Lower lobe of right lung (tissue), 2 donors: ENCODE measurements around the gene ZNF816. TPM values are rescaled to one million over a fixed set of nuclear protein-coding genes. Genes with fewer than 3 reads are reported as not detected.
"Not testable (repeated sequence)": the region's sequence is repeated elsewhere in the genome, so short reads cannot be mapped to it uniquely, and the experiment has no call there.

Experiments used
- ATAC-seq, 2 donors: fragments of 200-7000 bp; cut with Tn5 transposase; one replicate each; pipeline ENCODE4 v1.9.1; 2020 to 2022; ENCODE audit warnings: mild to moderate bottlenecking in 2 of 2, moderate library complexity in 2 of 2
- DNase-seq: peaks from one replicate; pipeline ENCODE4 v3.0.0-alpha.2; 2020
- H3K27ac ChIP-seq: fragments of 200-600 bp; one replicate; pipeline ENCODE4 v1.8.0; 2022
- H3K27me3 ChIP-seq: fragments of 200-600 bp; one replicate; pipeline ENCODE4 v1.8.0; 2022; ENCODE audit warnings: low read depth
- H3K36me3 ChIP-seq: fragments of 200-600 bp; one replicate; pipeline ENCODE4 v1.8.0; 2022; ENCODE audit warnings: mild to moderate bottlenecking
- H3K4me1 ChIP-seq: fragments of 200-600 bp; one replicate; pipeline ENCODE4 v1.8.0; 2022
- H3K4me3 ChIP-seq: fragments of 200-600 bp; one replicate; pipeline ENCODE4 v1.8.0; 2022; ENCODE audit warnings: mild to moderate bottlenecking
- H3K9me3 ChIP-seq: fragments of 200-600 bp; one replicate; pipeline ENCODE4 v1.8.0; 2022
- intact Hi-C: fragments of 100-400 bp; cut with DNase I; formaldehyde crosslinking; loops from one replicate; pipeline ENCODE4 v1.11.0; 2022
- total RNA-seq: library from RNA; stranded (reverse); fragmentation: NEBNext Ultra II Directional; extraction: Animal tissue kit (Norgen Biotek cat#: 25700); gene quantifications from one replicate; pipeline ENCODE4 v1.2.1, GENCODE V29; 2021
- TF ChIP-seq, protein P1 (sequence below): fragments of 200-600 bp; IDR thresholded peaks from one replicate; pipeline ENCODE4 v1.8.0; 2022; ENCODE audit warnings: antibody characterized with exemption, mild to moderate bottlenecking
- donor health status: DM: no; HTN: yes; CAD: no; lungs with severe emphysema.

The ZNF816 gene
- total RNA-seq, 1 donor from 2014 or later = 12.0 TPM

DNA sequence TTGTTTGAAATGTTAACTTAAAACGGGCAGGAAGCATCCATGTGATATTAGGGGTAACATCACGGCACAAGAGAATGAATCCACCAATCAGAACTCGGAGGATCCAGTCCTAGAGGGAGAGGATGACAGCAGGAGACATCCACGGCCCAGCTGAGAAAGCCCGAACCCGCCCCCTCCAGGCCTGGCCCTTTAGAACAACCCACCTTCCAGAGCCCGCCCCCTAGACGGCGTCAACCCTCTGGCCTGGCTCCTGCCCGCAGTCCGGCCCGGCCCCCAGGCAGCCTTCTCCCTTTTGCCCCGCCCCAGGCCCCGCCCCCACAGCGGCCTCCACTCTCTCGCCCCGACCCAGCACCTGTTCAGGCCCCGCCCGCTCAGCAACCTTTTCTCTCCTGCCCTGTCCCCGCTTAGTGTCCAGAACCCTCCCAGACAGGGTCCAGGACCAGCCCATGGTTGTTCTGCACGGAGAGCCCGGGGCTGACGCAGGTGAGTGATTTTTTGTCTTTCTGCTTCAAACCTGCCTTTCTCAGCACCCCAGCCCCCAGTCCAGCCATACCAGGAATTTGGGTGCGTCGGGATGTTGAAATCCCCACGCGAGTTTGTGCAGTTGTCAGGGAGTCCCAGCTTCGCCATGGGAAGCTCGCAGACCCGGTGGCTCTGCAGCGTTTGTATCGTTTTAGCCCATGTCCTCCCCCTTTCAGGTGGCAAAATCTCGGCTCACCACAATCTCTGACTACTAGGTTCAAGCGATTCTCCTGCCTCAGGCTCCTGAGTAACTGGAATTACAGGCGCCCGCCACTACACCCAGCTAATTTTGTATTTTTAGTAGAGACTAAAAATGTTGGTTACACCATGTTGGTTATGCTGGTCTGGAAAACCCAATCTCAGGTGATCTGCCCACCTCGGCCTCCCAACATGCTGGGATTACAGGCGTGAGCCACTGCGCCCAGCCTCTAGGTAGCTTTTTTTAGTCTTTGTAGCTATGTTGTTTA is 16.1 kb downstream of the ZNF816 start:
- peak overlapping the region; percentile 41 for H3K27ac ChIP-seq
- H3K4me3 ChIP-seq = peak overlapping the region; percentile 23
- peak; percentile 83 to 86 for ATAC-seq
- intact Hi-C loops = no loop called here
- H3K4me1 ChIP-seq = peaks cover 8% of the 10 kb centered on the region
- no peaks in the 10 kb centered on the region for H3K27me3 ChIP-seq
- H3K36me3 ChIP-seq = peaks cover 11% of the 10 kb centered on the region
- TF ChIP-seq, protein P1, sequence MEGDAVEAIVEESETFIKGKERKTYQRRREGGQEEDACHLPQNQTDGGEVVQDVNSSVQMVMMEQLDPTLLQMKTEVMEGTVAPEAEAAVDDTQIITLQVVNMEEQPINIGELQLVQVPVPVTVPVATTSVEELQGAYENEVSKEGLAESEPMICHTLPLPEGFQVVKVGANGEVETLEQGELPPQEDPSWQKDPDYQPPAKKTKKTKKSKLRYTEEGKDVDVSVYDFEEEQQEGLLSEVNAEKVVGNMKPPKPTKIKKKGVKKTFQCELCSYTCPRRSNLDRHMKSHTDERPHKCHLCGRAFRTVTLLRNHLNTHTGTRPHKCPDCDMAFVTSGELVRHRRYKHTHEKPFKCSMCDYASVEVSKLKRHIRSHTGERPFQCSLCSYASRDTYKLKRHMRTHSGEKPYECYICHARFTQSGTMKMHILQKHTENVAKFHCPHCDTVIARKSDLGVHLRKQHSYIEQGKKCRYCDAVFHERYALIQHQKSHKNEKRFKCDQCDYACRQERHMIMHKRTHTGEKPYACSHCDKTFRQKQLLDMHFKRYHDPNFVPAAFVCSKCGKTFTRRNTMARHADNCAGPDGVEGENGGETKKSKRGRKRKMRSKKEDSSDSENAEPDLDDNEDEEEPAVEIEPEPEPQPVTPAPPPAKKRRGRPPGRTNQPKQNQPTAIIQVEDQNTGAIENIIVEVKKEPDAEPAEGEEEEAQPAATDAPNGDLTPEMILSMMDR = no peak
- peak; percentile 88 for DNase-seq
- H3K9me3 ChIP-seq = peaks cover 51% of the 10 kb centered on the region

DNA sequence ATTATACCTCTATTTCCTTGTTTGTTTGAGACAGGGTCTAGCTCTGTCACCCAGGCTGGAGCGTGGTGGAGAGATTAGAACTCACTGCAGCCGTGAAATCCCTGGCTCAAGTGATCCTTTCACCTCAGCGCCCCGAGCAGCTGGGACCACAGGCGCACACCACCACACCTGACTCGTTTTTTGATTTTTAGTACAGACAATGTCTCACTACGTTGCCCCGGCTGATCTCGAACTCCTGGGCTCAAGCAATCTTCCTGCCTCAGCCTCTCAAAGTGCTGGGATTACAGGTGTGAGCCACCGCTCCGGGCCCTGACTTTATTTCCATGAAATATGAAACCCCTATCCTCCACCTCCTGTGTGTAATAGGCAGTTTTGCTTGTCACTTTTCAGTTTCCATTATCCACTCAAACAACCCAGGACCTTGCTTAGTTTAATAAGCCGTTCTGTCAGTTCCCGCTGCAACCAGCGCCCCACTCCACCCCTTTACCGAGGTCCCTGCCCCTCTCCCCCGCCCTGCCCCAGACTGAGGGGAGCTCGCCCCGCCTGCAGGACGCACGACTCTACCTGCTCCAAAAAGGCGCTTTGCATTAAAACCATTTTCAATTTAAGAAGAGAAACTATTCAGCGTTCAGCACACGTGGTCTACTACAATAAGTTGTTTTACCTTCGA is 16.9 kb downstream of the ZNF816 start:
- TF ChIP-seq, protein P1 = no peak
- peak overlapping the region; percentile 36 for H3K27ac ChIP-seq
- DNase-seq (no peak), ATAC-seq (no peak)
- H3K9me3 ChIP-seq = peaks cover 43% of the 10 kb centered on the region
- intact Hi-C loops = no loop called here
- H3K4me3 ChIP-seq = peak overlapping the region; percentile 23
- peaks cover 17% of the 10 kb centered on the region for H3K4me1 ChIP-seq
- peaks cover 3% of the 10 kb centered on the region for H3K36me3 ChIP-seq
- no peaks in the 10 kb centered on the region for H3K27me3 ChIP-seq

GRCh38 chr19:52944703-52945493 is 17.8 kb downstream of the ZNF816 start:
- intact Hi-C loops, DNase-seq, ATAC-seq, H3K27me3 ChIP-seq, H3K4me3 ChIP-seq, H3K36me3 ChIP-seq: not testable (repeated sequence)
- Histone ChIP-seq H3K4me1 (peaks cover 19% of the 10 kb centered on the region), H3K27ac (peak overlapping the region; percentile 36), H3K9me3 (peaks cover 34% of the 10 kb centered on the region)

DNA sequence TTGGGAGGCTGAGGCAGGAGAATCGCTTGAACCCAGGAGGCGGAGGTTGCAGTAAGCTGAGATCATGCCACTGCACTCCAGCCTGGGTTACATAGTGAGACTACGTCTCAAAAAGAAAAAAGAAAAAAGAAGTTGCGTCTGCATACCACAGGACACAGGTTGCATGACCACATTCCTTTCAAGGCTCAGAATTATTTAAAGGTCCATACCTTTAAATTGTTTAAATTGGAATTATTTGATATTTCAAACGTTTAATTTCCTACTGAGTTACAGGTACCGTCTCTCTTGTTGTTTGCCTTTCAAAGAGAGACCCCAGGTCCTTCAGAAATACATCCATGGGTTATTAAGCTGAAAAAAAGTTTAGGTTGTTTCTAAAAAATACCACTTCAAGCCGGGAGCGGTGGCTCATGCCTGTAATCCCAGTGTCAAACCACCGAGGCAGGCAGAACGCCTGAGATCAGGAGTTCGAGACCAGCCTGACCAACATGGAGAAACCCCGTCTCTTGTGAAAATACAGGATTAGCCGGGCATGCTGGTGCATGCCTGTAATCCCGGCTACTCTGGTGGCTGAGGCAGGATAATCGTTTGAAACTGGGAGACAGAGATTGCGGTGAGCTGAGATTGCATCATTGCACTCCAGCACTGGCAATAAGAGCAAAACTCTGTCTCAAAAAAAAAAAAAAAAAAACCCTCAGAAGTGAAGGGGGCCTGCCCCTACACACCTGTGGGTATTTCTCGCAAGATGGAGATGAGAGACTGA is 18.6 kb downstream of the ZNF816 start:
- intact Hi-C loops = no loop called here
- Histone ChIP-seq H3K4me1 (peaks cover 23% of the 10 kb centered on the region), H3K4me3 (no peak overlapping the region), H3K27me3 (no peaks in the 10 kb centered on the region), H3K36me3 (no peaks in the 10 kb centered on the region), H3K27ac (peak overlapping the region; percentile 80), H3K9me3 (peaks cover 25% of the 10 kb centered on the region)
- DNase-seq = no peak
- TF ChIP-seq, protein P1 = no peak
- peak; percentile 35 to 46 for ATAC-seq

DNA sequence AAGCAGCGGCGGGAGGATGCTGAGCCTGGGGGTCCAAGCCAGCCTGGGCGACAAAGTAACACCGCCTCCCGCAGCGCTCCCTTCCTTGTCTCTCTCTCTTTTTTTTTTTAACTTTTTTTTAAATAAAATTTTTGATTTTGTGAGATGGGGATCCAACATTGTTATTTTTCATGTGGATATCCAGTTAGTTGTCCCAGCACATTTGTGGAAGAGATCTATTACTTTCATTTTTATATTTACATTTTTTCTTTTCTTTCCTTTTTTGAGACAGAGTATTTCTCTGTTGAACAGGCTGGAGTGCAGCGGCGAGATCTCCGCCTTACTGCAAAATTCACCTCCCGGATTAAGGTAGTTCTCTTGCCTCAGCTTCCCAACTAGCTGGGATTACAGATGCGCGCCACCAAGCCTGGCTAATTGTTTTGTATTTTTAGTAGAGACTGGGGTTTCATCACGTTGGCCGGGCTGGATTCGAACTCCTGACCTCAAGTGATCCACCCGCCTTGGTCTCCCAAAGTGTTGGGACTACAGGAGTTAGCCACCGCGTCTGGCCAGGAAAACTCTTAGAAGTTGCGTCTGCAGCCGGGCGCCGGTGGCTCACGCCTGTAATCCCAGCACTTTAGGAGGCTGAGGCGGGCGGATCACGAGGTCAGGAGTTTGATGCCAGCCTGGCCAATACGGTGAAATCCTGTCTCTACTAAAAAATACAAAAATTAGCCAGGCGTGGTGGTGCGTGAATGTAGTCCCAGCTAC is 19.4 kb downstream of the ZNF816 start:
- intact Hi-C loops = no loop called here
- Histone ChIP-seq H3K27me3 (no peaks in the 10 kb centered on the region), H3K9me3 (peaks cover 18% of the 10 kb centered on the region), H3K27ac (peak overlapping the region; percentile 80), H3K4me3 (peak overlapping the region; percentile 65), H3K4me1 (peaks cover 24% of the 10 kb centered on the region), H3K36me3 (no peaks in the 10 kb centered on the region)
- ATAC-seq (no peak), DNase-seq (no peak)
- TF ChIP-seq, protein P1 = no peak
